H1 (cell line): Measurements from ENCODE around the gene TM4SF18. TPM values are rescaled to one million over a fixed set of nuclear protein-coding genes. Genes with fewer than 3 reads are reported as not detected.

ENCODE experiments used
- CTCF ChIA-PET: fragments of 300-600 bp; sonication (Branson Sonifier 250); formaldehyde crosslinking; loops from one replicate; lab custom pipeline; 2021; ENCODE audit not compliant: partially characterized antibody; lab: Charles Lee
- POLR2A ChIA-PET: fragments of 300-600 bp; sonication (Branson Sonifier 250); formaldehyde crosslinking; loops from one replicate; lab custom pipeline; 2021; ENCODE audit warnings: inconsistent platforms; ENCODE audit not compliant: partially characterized antibody; lab: Charles Lee
- DNase-seq, 2 experiments: peaks; one replicate each; pipeline versions ENCODE4 v3.0.0 to v3.0.0-alpha.2; 2010 to 2022; ENCODE audit warnings: low spot score in 2 of 2, low read depth in 1 of 2, mixed read lengths in 1 of 2
- FAIRE-seq: peaks from 2 replicates; lab custom pipeline; 2011; peaks lifted over from hg19 to GRCh38; lab: Jason Lieb, UNC
- H2AFZ ChIP-seq: 2 replicates; pipeline ENCODE4 v1.8.1; 2012; ENCODE audit warnings: low read length, inconsistent platforms
- H2AK5ac ChIP-seq: 2 replicates; pipeline ENCODE4 v1.6.1; 2013; ENCODE audit warnings: low read depth, low read length
- H2BK120ac ChIP-seq: replicated peaks from 2 replicates; pipeline ENCODE3; 2013; ENCODE audit warnings: low read depth, low read length, inconsistent platforms
- H2BK12ac ChIP-seq: 2 replicates; pipeline ENCODE4 v1.6.1; 2013; ENCODE audit warnings: low read depth, low read length
- H2BK15ac ChIP-seq: 2 replicates; pipeline ENCODE4 v1.6.1; 2013; ENCODE audit warnings: low read length
- H2BK20ac ChIP-seq: 2 replicates; pipeline ENCODE4 v1.6.1; 2013; ENCODE audit warnings: low read length
- H2BK5ac ChIP-seq: 2 replicates; pipeline ENCODE4 v1.6.1; 2013; ENCODE audit warnings: low read depth, low read length
- H3K14ac ChIP-seq: 2 replicates; pipeline ENCODE4 v1.6.1; 2013; ENCODE audit warnings: inconsistent platforms; ENCODE audit not compliant: insufficient read length
- H3K18ac ChIP-seq: 2 replicates; pipeline ENCODE4 v1.6.1; 2013; ENCODE audit warnings: low read length; ENCODE audit errors: extremely low read depth
- H3K23ac ChIP-seq: 2 replicates; pipeline ENCODE4 v1.6.1; 2013; ENCODE audit warnings: inconsistent platforms; ENCODE audit not compliant: insufficient read length
- H3K23me2 ChIP-seq: 2 replicates; pipeline ENCODE4 v1.6.1; 2013; ENCODE audit warnings: low read depth, low read length
- H3K27ac ChIP-seq: 2 replicates; pipeline ENCODE4 v1.6.1; 2011; ENCODE audit warnings: low read depth, low read length, inconsistent platforms
- H3K27me3 ChIP-seq, 4 experiments: replicated peaks in 1 of 4; 1 replicate in 1 of 4; 2 replicates in 3 of 4; pipeline versions ENCODE4 v1.6.1 to v1.8.1; 2011 to 2013; ENCODE audit warnings: low read length in 3 of 4, mild to moderate bottlenecking in 3 of 4, inconsistent platforms in 2 of 4, mixed read lengths in 2 of 4, moderate library complexity in 1 of 4; ENCODE audit not compliant: control insufficient read depth in 3 of 4, insufficient read depth in 3 of 4; ENCODE audit errors: extremely low read depth in 1 of 4
- H3K36me3 ChIP-seq, 4 experiments: 2 replicates each; pipeline versions ENCODE4 v1.6.1 to v1.8.1; 2011 to 2013; ENCODE audit warnings: mild to moderate bottlenecking in 4 of 4, low read length in 3 of 4, moderate library complexity in 2 of 4, control low read depth in 1 of 4, inconsistent platforms in 1 of 4; ENCODE audit not compliant: insufficient read depth in 4 of 4, control insufficient read depth in 2 of 4
- H3K4ac ChIP-seq: replicated peaks from 2 replicates; pipeline ENCODE3; 2013; ENCODE audit warnings: low read length, low read depth, mixed read lengths, inconsistent platforms; ENCODE audit not compliant: insufficient read length
- H3K4me1 ChIP-seq, 4 experiments: replicated peaks in 1 of 4; 1 replicate in 1 of 4; 2 replicates in 3 of 4; pipeline versions ENCODE4 v1.6.1 to v1.8.1; 2011 to 2013; ENCODE audit warnings: low read length in 3 of 4, inconsistent platforms in 2 of 4, mixed read lengths in 1 of 4; ENCODE audit not compliant: insufficient read depth in 4 of 4, control insufficient read depth in 3 of 4
- H3K4me2 ChIP-seq, 2 experiments: 2 replicates each; pipeline versions ENCODE4 v1.6.1 to v1.8.1; 2011 to 2013; ENCODE audit warnings: low read depth in 2 of 2, low read length in 2 of 2, control low read depth in 1 of 2, inconsistent platforms in 1 of 2, mild to moderate bottlenecking in 1 of 2; ENCODE audit not compliant: insufficient read depth in 1 of 2
- H3K4me3 ChIP-seq, 4 experiments: fragments of 200-600, 300-600 bp in 1 of 4; sonication (generic), shearing (Covaris generic), sonication (Bioruptor Twin) in 1 of 4; 2 replicates each; pipeline versions ENCODE4 v1.5.1 to v1.8.1; 2011 to 2016; ENCODE audit warnings: low read length in 4 of 4, low read depth in 3 of 4, control low read depth in 2 of 4, inconsistent platforms in 2 of 4, mild to moderate bottlenecking in 2 of 4, mixed read lengths in 1 of 4, moderate library complexity in 1 of 4; ENCODE audit not compliant: insufficient read depth in 2 of 4; ENCODE audit errors: extremely low read depth in 1 of 4
- H3K56ac ChIP-seq: replicated peaks from 2 replicates; pipeline ENCODE3; 2013; ENCODE audit warnings: low read depth, mild to moderate bottlenecking, mixed read lengths, low read length, inconsistent platforms; ENCODE audit not compliant: insufficient read length
- H3K79me1 ChIP-seq: 2 replicates; pipeline ENCODE4 v1.6.1; 2013; ENCODE audit warnings: low read depth, low read length, control low read depth
- H3K79me2 ChIP-seq, 2 experiments: 2 replicates each; pipeline versions ENCODE4 v1.6.1 to v1.8.1; 2012 to 2013; ENCODE audit warnings: low read length in 2 of 2, mild to moderate bottlenecking in 2 of 2, inconsistent platforms in 1 of 2; ENCODE audit not compliant: insufficient read depth in 2 of 2, control insufficient read depth in 1 of 2
- H3K9ac ChIP-seq, 4 experiments: replicated peaks in 1 of 4; 1 replicate in 1 of 4; 2 replicates in 3 of 4; pipeline versions ENCODE4 v1.6.1 to v1.8.1; 2011 to 2013; ENCODE audit warnings: low read depth in 3 of 4, low read length in 3 of 4, control low read depth in 2 of 4, mild to moderate bottlenecking in 2 of 4, moderate library complexity in 2 of 4, inconsistent platforms in 1 of 4; ENCODE audit errors: extremely low read depth in 1 of 4
- H3K9me3 ChIP-seq, 2 experiments: 2 replicates each; pipeline versions ENCODE4 v1.6.1 to v1.8.1; 2012 to 2013; ENCODE audit warnings: mild to moderate bottlenecking in 2 of 2, moderate library complexity in 2 of 2, control low read depth in 1 of 2, inconsistent platforms in 1 of 2, low read depth in 1 of 2, low read length in 1 of 2, mixed read lengths in 1 of 2; ENCODE audit not compliant: insufficient read depth in 2 of 2
- H4K20me1 ChIP-seq, 2 experiments: replicated peaks in 1 of 2; 2 replicates each; pipeline versions ENCODE3 to v1.8.1; 2011 to 2013; ENCODE audit warnings: inconsistent platforms in 2 of 2, low read length in 2 of 2, mild to moderate bottlenecking in 1 of 2; ENCODE audit not compliant: insufficient read depth in 2 of 2, control insufficient read depth in 1 of 2
- H4K5ac ChIP-seq: 2 replicates; pipeline ENCODE4 v1.6.1; 2013; ENCODE audit warnings: low read length, low read depth, mixed read lengths, inconsistent platforms; ENCODE audit not compliant: insufficient read length
- H4K8ac ChIP-seq: 2 replicates; pipeline ENCODE4 v1.8.0; 2013; ENCODE audit warnings: mild to moderate bottlenecking, moderate library complexity, low read length, inconsistent platforms; ENCODE audit not compliant: insufficient read depth; ENCODE audit errors: extremely low read depth
- H4K91ac ChIP-seq: replicated peaks from 2 replicates; pipeline ENCODE3; 2013; ENCODE audit warnings: low read length, mixed read lengths, inconsistent platforms; ENCODE audit not compliant: insufficient read length
- ASH2L ChIP-seq: fragments of 200-600, 300-600 bp; sonication (generic); IDR thresholded peaks from one replicate; pipeline ENCODE4 v1.7.1; 2017; ENCODE audit warnings: low read length
- BACH1 ChIP-seq: IDR thresholded peaks from 2 replicates; pipeline ENCODE4 v1.6.1; 2012; ENCODE audit warnings: low read length, improper control_type of control experiment
- CBX8 ChIP-seq: fragments of 300-800, 300-1000 bp; sonication (generic); IDR thresholded peaks from 2 replicates; pipeline ENCODE4 v1.7.1; 2016; ENCODE audit warnings: low read depth, low read length, borderline replicate concordance
- CHD2 ChIP-seq: IDR thresholded peaks from 2 replicates; pipeline ENCODE4 v1.6.1; 2012; ENCODE audit warnings: low read length, improper control_type of control experiment
- CREB1 ChIP-seq: IDR thresholded peaks from 2 replicates; pipeline ENCODE4 v1.6.1; 2012; ENCODE audit warnings: inconsistent platforms
- FOSL1 ChIP-seq: IDR thresholded peaks from 2 replicates; pipeline ENCODE4 v1.6.1; 2011; ENCODE audit warnings: mild to moderate bottlenecking, low read depth, low read length, moderate library complexity; ENCODE audit not compliant: insufficient read depth
- GABPA ChIP-seq: IDR thresholded peaks from 2 replicates; pipeline ENCODE4 v1.6.1; 2011; ENCODE audit warnings: mild to moderate bottlenecking, low read length, moderate library complexity, borderline replicate concordance; ENCODE audit not compliant: insufficient read depth
- RFX5 ChIP-seq: IDR thresholded peaks from 2 replicates; pipeline ENCODE4 v1.6.1; 2011; ENCODE audit warnings: low read depth, low read length, improper control_type of control experiment, borderline replicate concordance
- SAP30 ChIP-seq: fragments of 300-600 bp; sonication (generic); IDR thresholded peaks from 2 replicates; pipeline ENCODE4 v1.7.1; 2012; ENCODE audit warnings: low read length, moderate library complexity, mild to moderate bottlenecking, inconsistent platforms; ENCODE audit not compliant: insufficient read depth, insufficient replicate concordance
- SIRT6 ChIP-seq: IDR thresholded peaks from one replicate; pipeline ENCODE4 v1.7.1; 2012; ENCODE audit warnings: low read length, inconsistent platforms
- SIX5 ChIP-seq: IDR thresholded peaks from 2 replicates; pipeline ENCODE4 v1.6.1; 2011; ENCODE audit warnings: mild to moderate bottlenecking, low read depth, low read length
- SP4 ChIP-seq: IDR thresholded peaks from 2 replicates; pipeline ENCODE4 v1.6.1; 2012; ENCODE audit warnings: low read length, inconsistent platforms
- SUZ12 ChIP-seq: fragments of 200-600 bp; sonication (generic); IDR thresholded peaks from 2 replicates; pipeline ENCODE4 v1.6.1; 2012; ENCODE audit warnings: mild to moderate bottlenecking, inconsistent platforms, low read length, moderate library complexity, mixed read lengths
- TAF7 ChIP-seq: optimal IDR thresholded peaks from 2 replicates; pipeline ENCODE3; 2011; ENCODE audit warnings: low read depth, mild to moderate bottlenecking, inconsistent platforms, low read length, moderate library complexity, borderline replicate concordance
- TEAD4 ChIP-seq: IDR thresholded peaks from 2 replicates; pipeline ENCODE4 v1.6.1; 2012; ENCODE audit warnings: low read depth, low read length, inconsistent platforms, mixed read lengths
- WGBS, 2 experiments: shearing (Covaris generic) in 1 of 2; methylation state at CpG; one replicate each; pipeline versions ENCODE4 v1.1.6 to v1.1.7; 2013 to 2015; ENCODE audit warnings: low lambda C conversion rate in 2 of 2, mixed read lengths in 2 of 2, inconsistent platforms in 1 of 2, low coverage in 1 of 2, missing lambda C conversion rate in 1 of 2; ENCODE audit not compliant: insufficient replicate concordance in 2 of 2, insufficient coverage in 1 of 2, insufficient read length in 1 of 2; ENCODE audit errors: extremely low coverage in 1 of 2, missing lambda C conversion rate in 1 of 2; 5-methylcytosine and 5-hydroxymethylcytosine counted together
- polyA plus RNA-seq, 7 experiments: library from polyadenylated mRNA; depleted of rRNA in 3 of 7; stranded (reverse) in 5 of 7; unstranded in 2 of 7; fragments of >200 nt in 5 of 7; fragments of 200-250 nt in 2 of 7; gene quantifications; 1 replicate in 5 of 7; 2 replicates in 1 of 7; 4 replicates in 1 of 7; pipeline versions ENCODE4 v1.2.1 to v1.2.3, GENCODE V29; 2011 to 2013; ENCODE audit warnings: missing spikeins in 2 of 7, mixed read lengths in 2 of 7
- total RNA-seq: library from RNA; stranded (reverse); fragmentation: NEBNext Ultra II Directional; extraction: Animal tissue kit (Norgen Biotek cat#: 25700); gene quantifications from 2 replicates; pipeline ENCODE4 v1.2.1, GENCODE V29; 2021

TM4SF18 gene
- total and polyA plus RNA-seq, 2 of the 8 experiments (the other 6 are each of a cell fraction or from before 2014, with no cell fraction given): 2.9 to 13.6 TPM

GRCh38 chr3:149366031-149366430 lies 32.6 kb upstream of the TM4SF18 start:
- Histone ChIP-seq H3K4me2 (no peak overlapping the region), H4K8ac (no peak overlapping the region), H2BK12ac (no peak overlapping the region)
- TF ChIP-seq CREB1: no peak
- no peak for TF ChIP-seq FOSL1
- TF ChIP-seq SUZ12: no peak
- no peak for TF ChIP-seq SP4
- no peak for TF ChIP-seq CHD2
- TF ChIP-seq CBX8: no peak
- TF ChIP-seq SIRT6: no peak
- no peak for TF ChIP-seq SAP30
- no peak for TF ChIP-seq TEAD4
- no peak for TF ChIP-seq RFX5
- TF ChIP-seq BACH1: no peak
- TF ChIP-seq ASH2L: no peak
- TF ChIP-seq SIX5: no peak
- no peak for TF ChIP-seq GABPA
- no peak for TF ChIP-seq TAF7
- TF ChIP-seq, all 59 proteins: peak for 0
- Histone ChIP-seq H3K9me3 (no peaks in the 10 kb centered on the region), H3K14ac (no peak overlapping the region), H3K79me2 (no peaks in the 10 kb centered on the region), H3K23ac (no peak overlapping the region), H4K5ac (no peak overlapping the region), H2AK5ac (no peak overlapping the region), H3K4me1 (peaks cover 1 to 20% (median 13%) of the 10 kb centered on the region in 4 experiments; a peak in 6 of 7 replicates), H3K36me3 (no peaks in the 10 kb centered on the region), H4K20me1 (no peaks in the 10 kb centered on the region), H4K91ac (no peak overlapping the region), H3K9ac (no peak overlapping the region), H2BK15ac (no peak overlapping the region), H2BK120ac (no peak overlapping the region), H3K79me1 (no peaks in the 10 kb centered on the region), H3K18ac (no peak overlapping the region), H3K27me3 (no peaks in the 10 kb centered on the region), H2AFZ (no peak overlapping the region), H3K27ac (no peak overlapping the region), H3K23me2 (no peaks in the 10 kb centered on the region; the same call in 1 of the 2 replicates), H3K4ac (no peak overlapping the region), H3K4me3 (no peak overlapping the region), H2BK5ac (no peak overlapping the region), H2BK20ac (no peak overlapping the region), H3K56ac (no peak overlapping the region)
- CTCF ChIA-PET: interaction anchor here (2.0 kb wide), 1 partner anchor 10 kb away, joined by 5 read pairs; no protein-coding TSS in a partner anchor
- DNase-seq (no peak), FAIRE-seq (no peak)
- POLR2A ChIA-PET: no interaction called here
- WGBS, 2 experiments: 82% methylated on average over 2 of the region's 2 CpGs; no CpG with 5 or more reads in 1 of the 2 experiments
